NCI-H1105 treated with DMSO at 0.1 percent for 48 hours (cell line): ENCODE measurements around the gene IL21.
"Not testable (repeated sequence)": the region's sequence is repeated elsewhere in the genome, so short reads cannot be mapped to it uniquely, and the experiment has no call there.

Experiments
- DNase-seq: peaks from one replicate; lab custom pipeline; 2025; lab: John Stamatoyannopoulos, UW

The IL21 gene

DNA sequence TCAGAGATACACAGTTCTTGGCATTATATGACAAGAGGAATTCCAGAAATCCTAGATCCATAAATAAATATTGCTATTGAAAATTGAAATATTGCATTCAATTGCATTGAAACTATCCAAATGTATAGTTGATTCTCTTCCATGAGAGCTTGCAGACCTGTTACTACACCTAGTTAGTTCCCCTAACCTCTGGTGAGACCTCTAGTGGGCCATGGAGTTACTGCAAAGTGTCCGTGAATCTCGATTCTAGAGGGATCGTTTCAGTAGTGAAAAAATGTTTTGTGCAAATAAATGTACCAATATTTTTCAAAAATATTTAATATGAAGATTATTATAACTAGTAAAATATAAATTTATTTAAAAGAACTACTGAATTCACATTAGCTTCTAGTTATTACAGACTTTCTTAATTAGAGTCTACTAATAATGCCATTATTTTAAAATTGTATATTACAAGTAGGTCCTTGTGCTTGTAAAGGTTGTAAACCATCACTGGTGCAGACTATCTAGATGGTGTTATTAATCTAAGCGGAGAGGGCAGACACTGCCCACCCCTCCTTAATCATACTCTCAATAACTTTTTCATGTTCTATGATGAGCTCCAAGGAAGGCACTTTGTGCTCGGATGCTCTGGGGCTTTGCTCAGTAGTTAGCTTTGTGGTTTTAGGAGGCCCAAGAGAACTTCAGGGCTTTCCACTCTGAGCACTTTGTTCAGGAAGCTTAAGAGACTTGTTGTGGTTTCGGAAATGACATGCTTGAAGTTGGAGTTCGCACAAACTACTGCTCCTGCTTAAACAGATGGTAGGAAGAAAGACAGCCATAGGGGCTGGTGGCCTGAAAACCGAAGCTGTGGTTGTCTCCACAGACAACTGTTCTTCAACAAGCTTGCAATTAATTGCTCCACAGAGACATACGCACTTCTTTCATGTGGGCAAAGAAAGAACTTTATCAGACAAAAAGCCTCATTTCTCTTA lies 42.8 kb downstream of the IL21 start:
- peak; percentile 39 for DNase-seq

DNA sequence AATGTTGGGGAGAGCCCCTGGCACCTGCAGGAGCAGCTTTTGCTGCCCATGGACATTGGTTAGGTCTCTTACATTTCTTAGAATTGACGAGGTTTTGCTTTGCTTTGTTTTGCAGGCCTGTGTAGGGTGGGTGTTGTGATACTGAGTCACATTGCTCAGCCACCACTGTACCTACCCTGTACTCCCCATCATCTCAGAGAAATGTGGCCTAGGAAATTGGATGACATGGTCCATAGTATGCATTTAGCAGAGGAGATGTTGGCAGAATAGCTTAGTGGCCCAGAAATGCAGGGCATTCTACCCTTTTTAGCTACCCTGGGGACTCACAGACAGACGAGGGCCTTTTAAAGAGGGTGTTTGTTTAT lies 43.7 kb downstream of the IL21 start:
- no peak for DNase-seq

DNA sequence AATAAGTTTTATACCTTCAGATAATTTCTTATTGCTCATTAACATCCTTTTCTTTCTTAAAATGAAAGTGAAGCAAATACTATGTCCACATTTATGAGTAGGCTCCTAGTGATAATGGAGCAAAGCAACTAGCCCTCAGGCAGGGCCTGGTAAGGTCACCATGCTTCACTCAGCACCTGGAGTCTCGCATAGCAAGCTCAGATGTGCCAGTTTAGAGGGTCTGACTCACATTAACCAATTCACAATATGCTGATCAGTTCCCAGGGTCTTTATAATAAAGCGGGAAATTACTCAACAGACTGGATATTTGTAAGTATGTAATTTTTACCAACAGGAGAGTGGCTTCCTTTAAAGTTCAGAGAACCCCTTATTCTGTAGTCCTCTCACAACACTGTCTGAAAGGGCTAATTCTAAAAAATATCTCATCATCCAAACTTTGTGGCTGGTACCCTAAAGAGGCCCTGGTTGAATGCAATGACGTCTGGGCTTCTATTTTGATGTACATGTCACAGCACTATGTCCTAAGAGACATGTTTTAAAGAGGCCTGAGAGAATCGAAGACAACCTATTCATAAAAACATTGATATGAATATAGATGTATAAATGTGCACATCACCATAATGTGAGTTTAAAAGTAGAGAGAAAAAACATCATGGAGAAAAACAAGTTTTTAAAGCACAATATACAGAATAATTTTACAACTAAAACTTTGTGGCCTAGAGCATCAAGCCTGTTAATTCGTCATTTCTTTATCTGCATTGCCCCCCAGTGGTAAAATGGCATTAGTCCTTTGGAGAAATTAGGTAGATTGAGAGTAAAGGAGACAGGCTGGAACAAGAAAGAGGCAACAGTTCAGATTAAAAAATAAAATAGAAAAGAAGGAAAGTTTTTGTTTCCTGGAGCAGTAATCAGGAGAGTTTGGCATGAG lies 44.3 kb downstream of the IL21 start:
- DNase-seq = peak; percentile 33

DNA sequence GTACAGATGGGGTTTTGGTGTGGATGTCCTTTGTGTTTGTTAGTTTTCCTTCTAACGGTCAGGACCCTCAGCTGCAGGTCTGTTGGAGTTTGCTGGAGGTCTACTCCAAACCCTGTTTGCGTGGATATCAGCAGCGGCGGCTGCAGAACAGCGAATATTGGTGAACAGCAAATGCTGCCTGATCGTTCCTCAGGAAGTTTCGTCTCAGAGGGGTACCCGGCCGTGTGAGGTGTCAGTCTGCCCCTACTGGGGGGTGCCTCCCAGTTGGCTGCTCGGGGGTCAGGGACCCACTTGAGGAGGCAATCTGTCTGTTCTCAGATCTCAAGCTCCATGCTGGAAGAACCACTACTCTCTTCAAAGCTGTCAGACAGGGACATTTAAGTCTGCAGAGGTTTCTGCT lies 46.5 kb downstream of the IL21 start:
- DNase-seq = not testable (repeated sequence)

- DNase-seq = no peak
These were observed 58.4 kb downstream of the IL21 start for GRCh38 chr4:122562449-122562848.
